Neural cell (in vitro differentiated cells): ENCODE measurements around the gene IGSF9B. TPM values are rescaled to one million over a fixed set of nuclear protein-coding genes. Genes with fewer than 3 reads are reported as not detected.

Experiments
- H2AFZ ChIP-seq: fragments of 200-600, 300-800 bp; sonication (generic), shearing (Covaris generic); 2 replicates; pipeline ENCODE4 v1.6.0; 2014; ENCODE audit warnings: low read depth, mild to moderate bottlenecking, antibody characterized with exemption, low read length, moderate library complexity
- H3F3A ChIP-seq: fragments of 200-600 bp; shearing (Covaris generic); 2 replicates; pipeline ENCODE4 v1.6.1; 2016; ENCODE audit warnings: mild to moderate bottlenecking, moderate library complexity, mixed read lengths, antibody characterized with exemption, low read length; ENCODE audit not compliant: insufficient read depth, poor library complexity, severe bottlenecking
- H3K27ac ChIP-seq: fragments of 200-600, 300-800 bp; sonication (generic), shearing (Covaris generic); 2 replicates; pipeline ENCODE4 v1.5.1; 2014; ENCODE audit warnings: mild to moderate bottlenecking, low read length, moderate library complexity
- H3K27me3 ChIP-seq: fragments of 300-800, 200-600 bp; sonication (generic), shearing (Covaris generic); 2 replicates; pipeline ENCODE4 v1.6.0; 2014; ENCODE audit warnings: mild to moderate bottlenecking, low read depth, low read length, moderate library complexity; ENCODE audit not compliant: insufficient read depth
- H3K36me3 ChIP-seq: fragments of 300-800, 200-600 bp; sonication (generic), shearing (Covaris generic); 2 replicates; pipeline ENCODE4 v1.5.1; 2014; ENCODE audit warnings: mild to moderate bottlenecking, antibody characterized with exemption, low read length, moderate library complexity; ENCODE audit not compliant: insufficient read depth
- H3K4me2 ChIP-seq: fragments of 300-800, 200-600 bp; sonication (generic), shearing (Covaris generic); 2 replicates; pipeline ENCODE4 v1.6.0; 2014; ENCODE audit warnings: mild to moderate bottlenecking, low read length
- H3K4me3 ChIP-seq: fragments of 300-800, 200-600 bp; sonication (generic), shearing (Covaris generic); 2 replicates; pipeline ENCODE4 v1.5.1; 2014; ENCODE audit warnings: mild to moderate bottlenecking, low read length, moderate library complexity
- H3K79me2 ChIP-seq: fragments of 200-600 bp; shearing (Covaris generic); replicated peaks from 2 replicates; pipeline ENCODE4 v1.6.0; 2014; ENCODE audit warnings: mild to moderate bottlenecking, low read length, moderate library complexity; ENCODE audit not compliant: insufficient read depth
- H3K9ac ChIP-seq: fragments of 300-800, 200-600 bp; sonication (generic), shearing (Covaris generic); 2 replicates; pipeline ENCODE4 v1.6.1; 2016; ENCODE audit warnings: mild to moderate bottlenecking, low read length, mixed read lengths
- H3K9me2 ChIP-seq: fragments of 200-600 bp; shearing (Covaris generic); 2 replicates; pipeline ENCODE4 v1.6.1; 2016; ENCODE audit warnings: mild to moderate bottlenecking, low read length, mixed read lengths; ENCODE audit not compliant: insufficient read depth
- H3K9me3 ChIP-seq: fragments of 200-600, 300-800 bp; sonication (generic), shearing (Covaris generic); 2 replicates; pipeline ENCODE4 v1.6.1; 2016; ENCODE audit warnings: mild to moderate bottlenecking, mixed run types, low read length, moderate library complexity, mixed read lengths
- H4K20me1 ChIP-seq: fragments of 200-600 bp; shearing (Covaris generic); 2 replicates; pipeline ENCODE4 v1.6.1; 2016; ENCODE audit warnings: mild to moderate bottlenecking, mixed run types; ENCODE audit not compliant: insufficient read depth
- CTCF ChIP-seq: fragments of 450-650 bp; IDR thresholded peaks from 2 replicates; pipeline ENCODE4 v1.5.1; 2014; ENCODE audit warnings: antibody characterized with exemption, mild to moderate bottlenecking, moderate library complexity; ENCODE audit not compliant: poor library complexity, severe bottlenecking
- EP300 ChIP-seq: fragments of 450-650 bp; conservative IDR thresholded peaks from 2 replicates; pipeline ENCODE4 v1.6.1; 2014; ENCODE audit warnings: antibody characterized with exemption, mild to moderate bottlenecking, moderate library complexity; ENCODE audit not compliant: poor library complexity, severe bottlenecking
- EZH2 ChIP-seq: fragments of 200-600, 300-800 bp; shearing (Covaris generic), sonication (generic); IDR thresholded peaks from 2 replicates; pipeline ENCODE4 v1.6.1; 2014; ENCODE audit warnings: antibody characterized with exemption, low read length, borderline replicate concordance, mild to moderate bottlenecking; ENCODE audit not compliant: insufficient read depth, poor library complexity, severe bottlenecking
- MXI1 ChIP-seq: fragments of 450-650 bp; conservative IDR thresholded peaks from 2 replicates; pipeline ENCODE4 v1.6.1; 2014; ENCODE audit warnings: antibody characterized with exemption, mild to moderate bottlenecking; ENCODE audit not compliant: poor library complexity, severe bottlenecking
- POLR2AphosphoS5 ChIP-seq: IDR thresholded peaks from 2 replicates; pipeline ENCODE4 v1.6.1; 2012
- RAD21 ChIP-seq: fragments of 450-650 bp; conservative IDR thresholded peaks from 2 replicates; pipeline ENCODE4 v1.6.1; 2014; ENCODE audit warnings: antibody characterized with exemption, mild to moderate bottlenecking, moderate library complexity
- REST ChIP-seq: IDR thresholded peaks from 2 replicates; pipeline ENCODE4 v1.6.1; 2012; ENCODE audit warnings: borderline replicate concordance
- SMC3 ChIP-seq: fragments of 450-650 bp; conservative IDR thresholded peaks from 2 replicates; pipeline ENCODE4 v1.6.1; 2014; ENCODE audit warnings: antibody characterized with exemption, mild to moderate bottlenecking, moderate library complexity; ENCODE audit not compliant: poor library complexity
- TAF1 ChIP-seq: IDR thresholded peaks from 2 replicates; pipeline ENCODE4 v1.6.1; 2012; ENCODE audit warnings: low read depth
- polyA plus RNA-seq: library from polyadenylated mRNA; depleted of rRNA; stranded (reverse); fragments of >200 nt; gene quantifications from 2 replicates; pipeline ENCODE4 v1.2.3, GENCODE V29; 2014

The IGSF9B gene
- polyA plus RNA-seq, 1 donor from 2014 or later = 2.3 TPM

- no peaks in the 10 kb centered on the region for H3K79me2 ChIP-seq
- H3F3A ChIP-seq = no peaks in the 10 kb centered on the region
- no peaks in the 10 kb centered on the region for H3K36me3 ChIP-seq
- TF ChIP-seq REST (no peak), RAD21 (no peak), EZH2 (no peak), EP300 (no peak), POLR2AphosphoS5 (no peak), CTCF (no peak), MXI1 (no peak), SMC3 (no peak), TAF1 (no peak)
- H3K9me3 ChIP-seq = no peaks in the 10 kb centered on the region
- H3K9ac ChIP-seq = no peak overlapping the region
- H3K9me2 ChIP-seq = no peaks in the 10 kb centered on the region
- no peaks in the 10 kb centered on the region for H4K20me1 ChIP-seq
- no peak overlapping the region for H2AFZ ChIP-seq
- H3K27me3 ChIP-seq = no peaks in the 10 kb centered on the region
- H3K27ac ChIP-seq = no peak overlapping the region
- no peak overlapping the region for H3K4me3 ChIP-seq
- no peak overlapping the region for H3K4me2 ChIP-seq
Observed at GRCh38 chr11:133996671-133997070, 39.9 kb upstream of the IGSF9B start.

- no peaks in the 10 kb centered on the region for H3K27me3 ChIP-seq
- H3K27ac ChIP-seq = no peak overlapping the region
- H3K9ac ChIP-seq = no peak overlapping the region
- no peaks in the 10 kb centered on the region for H3K79me2 ChIP-seq
- no peak overlapping the region for H3K4me2 ChIP-seq
- no peak overlapping the region for H3K4me3 ChIP-seq
- H3K9me3 ChIP-seq = no peaks in the 10 kb centered on the region
- no peaks in the 10 kb centered on the region for H3F3A ChIP-seq
- no peaks in the 10 kb centered on the region for H3K9me2 ChIP-seq
- TF ChIP-seq POLR2AphosphoS5 (no peak), RAD21 (peak; percentile 11), MXI1 (no peak), CTCF (no peak), SMC3 (peak; percentile 23), TAF1 (no peak)
- no peaks in the 10 kb centered on the region for H3K36me3 ChIP-seq
- no peak overlapping the region for H2AFZ ChIP-seq
- H4K20me1 ChIP-seq = no peaks in the 10 kb centered on the region
Observed at GRCh38 chr11:133995066-133995465, 38.3 kb upstream of the IGSF9B start.
